Osteocyte (in vitro differentiated cells): ENCODE measurements around the gene TTC19. TPM values are rescaled to one million over a fixed set of nuclear protein-coding genes. Genes with fewer than 3 reads are reported as not detected.

Experiments
- DNase-seq: peaks from one replicate; pipeline ENCODE4 v3.0.0; 2021; ENCODE audit warnings: mixed read lengths; ENCODE audit not compliant: unreplicated experiment; ENCODE audit errors: extremely low spot score
- H3K27ac Mint-ChIP-seq: one replicate; pipeline ENCODE4 v1.8.0; 2021; ENCODE audit warnings: mild to moderate bottlenecking, mixed read lengths; ENCODE audit not compliant: unreplicated experiment
- H3K27me3 Mint-ChIP-seq: one replicate; pipeline ENCODE4 v1.8.0; 2021; ENCODE audit warnings: mixed read lengths; ENCODE audit not compliant: unreplicated experiment
- H3K36me3 Mint-ChIP-seq: one replicate; pipeline ENCODE4 v1.8.0; 2021; ENCODE audit warnings: mixed read lengths; ENCODE audit not compliant: unreplicated experiment
- H3K4me1 Mint-ChIP-seq: one replicate; pipeline ENCODE4 v1.8.0; 2021; ENCODE audit warnings: mixed read lengths; ENCODE audit not compliant: unreplicated experiment
- H3K4me3 Mint-ChIP-seq: one replicate; pipeline ENCODE4 v1.8.0; 2021; ENCODE audit warnings: mild to moderate bottlenecking, moderate library complexity, mixed read lengths; ENCODE audit not compliant: unreplicated experiment
- H3K9me3 Mint-ChIP-seq: one replicate; pipeline ENCODE4 v1.8.0; 2021; ENCODE audit warnings: mixed read lengths; ENCODE audit not compliant: unreplicated experiment
- total RNA-seq: library from RNA; stranded (reverse); gene quantifications from 2 replicates; pipeline ENCODE4 v1.2.1, GENCODE V29; 2021
- TF ChIP-seq, protein P1 (sequence below): fragments of 200-600 bp; sonication (generic); IDR thresholded peaks from 2 replicates; pipeline ENCODE4 v1.5.0; 2021; ENCODE audit warnings: antibody characterized with exemption, mild to moderate bottlenecking, moderate library complexity

TTC19 gene
- total RNA-seq, 1 donor from 2014 or later: 34.4 TPM

DNA sequence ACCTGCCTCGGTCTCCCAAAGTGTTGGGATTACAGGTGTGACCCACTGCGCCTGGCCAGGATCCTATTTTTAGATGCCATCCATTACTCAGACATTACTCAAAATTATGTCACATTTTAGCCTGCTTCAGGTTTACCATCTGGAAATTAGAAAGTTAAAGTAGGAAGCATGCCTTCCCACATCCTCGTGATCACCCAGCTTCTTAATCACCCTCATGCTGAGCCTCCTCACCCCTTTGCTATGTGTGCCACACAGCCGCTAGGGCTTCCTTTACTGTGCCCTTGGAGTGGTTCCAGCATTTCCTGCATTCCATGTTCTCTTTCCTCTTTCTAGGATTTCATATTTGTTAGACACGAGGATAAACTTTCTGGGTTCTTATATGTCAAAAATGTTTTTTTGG, 45.4 kb upstream of the TTC19 start:
- no peak for DNase-seq
- H3K27me3 Mint-ChIP-seq: no peaks in the 10 kb centered on the region
- H3K27ac Mint-ChIP-seq: peak overlapping the region; percentile 82
- H3K4me3 Mint-ChIP-seq: no peak overlapping the region
- TF ChIP-seq, protein P1, sequence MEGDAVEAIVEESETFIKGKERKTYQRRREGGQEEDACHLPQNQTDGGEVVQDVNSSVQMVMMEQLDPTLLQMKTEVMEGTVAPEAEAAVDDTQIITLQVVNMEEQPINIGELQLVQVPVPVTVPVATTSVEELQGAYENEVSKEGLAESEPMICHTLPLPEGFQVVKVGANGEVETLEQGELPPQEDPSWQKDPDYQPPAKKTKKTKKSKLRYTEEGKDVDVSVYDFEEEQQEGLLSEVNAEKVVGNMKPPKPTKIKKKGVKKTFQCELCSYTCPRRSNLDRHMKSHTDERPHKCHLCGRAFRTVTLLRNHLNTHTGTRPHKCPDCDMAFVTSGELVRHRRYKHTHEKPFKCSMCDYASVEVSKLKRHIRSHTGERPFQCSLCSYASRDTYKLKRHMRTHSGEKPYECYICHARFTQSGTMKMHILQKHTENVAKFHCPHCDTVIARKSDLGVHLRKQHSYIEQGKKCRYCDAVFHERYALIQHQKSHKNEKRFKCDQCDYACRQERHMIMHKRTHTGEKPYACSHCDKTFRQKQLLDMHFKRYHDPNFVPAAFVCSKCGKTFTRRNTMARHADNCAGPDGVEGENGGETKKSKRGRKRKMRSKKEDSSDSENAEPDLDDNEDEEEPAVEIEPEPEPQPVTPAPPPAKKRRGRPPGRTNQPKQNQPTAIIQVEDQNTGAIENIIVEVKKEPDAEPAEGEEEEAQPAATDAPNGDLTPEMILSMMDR: peak; percentile 18
- H3K36me3 Mint-ChIP-seq: peaks cover 8% of the 10 kb centered on the region
- H3K9me3 Mint-ChIP-seq: no peaks in the 10 kb centered on the region
- peaks cover 53% of the 10 kb centered on the region for H3K4me1 Mint-ChIP-seq

DNA sequence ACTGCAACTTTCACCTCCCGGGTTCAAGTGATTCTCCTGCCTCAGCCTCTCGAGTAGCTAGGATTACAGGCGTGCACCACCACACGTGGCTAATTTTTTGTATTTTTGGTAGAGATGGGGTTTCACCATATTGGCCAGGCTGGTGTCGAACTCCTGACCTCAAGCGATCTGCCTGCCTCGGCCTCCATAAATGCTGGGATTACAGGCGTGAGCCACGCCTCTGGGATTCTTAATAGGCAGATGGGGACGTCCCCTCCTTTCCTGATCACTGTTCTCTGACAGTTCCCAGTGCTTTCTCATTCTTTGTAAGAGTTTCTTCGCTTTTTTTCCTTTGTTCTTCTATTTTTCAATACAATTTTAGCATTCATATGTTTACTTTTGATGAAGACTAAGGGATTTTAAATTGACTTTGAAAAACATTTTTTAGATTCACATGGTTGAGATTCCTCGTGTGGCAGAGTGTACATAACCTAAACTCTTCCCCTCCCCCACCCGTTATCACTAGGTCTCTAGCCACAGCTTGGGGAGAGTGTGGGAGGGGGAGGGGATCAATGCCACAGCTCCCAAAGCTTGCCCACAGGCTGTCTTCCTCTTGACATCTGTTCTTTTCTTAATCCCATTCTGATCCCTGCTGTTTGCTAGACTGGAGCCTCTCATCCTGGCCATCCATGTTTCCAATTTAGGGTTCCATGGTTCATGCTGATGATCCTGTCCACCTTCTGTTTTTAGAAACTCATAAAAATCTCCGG, 43.7 kb upstream of the TTC19 start:
- peaks cover 2% of the 10 kb centered on the region for H3K36me3 Mint-ChIP-seq
- no peak overlapping the region for H3K27ac Mint-ChIP-seq
- peaks cover 57% of the 10 kb centered on the region for H3K4me1 Mint-ChIP-seq
- DNase-seq: no peak
- no peak overlapping the region for H3K4me3 Mint-ChIP-seq
- no peaks in the 10 kb centered on the region for H3K27me3 Mint-ChIP-seq
- TF ChIP-seq, protein P1: no peak
- no peaks in the 10 kb centered on the region for H3K9me3 Mint-ChIP-seq

DNA sequence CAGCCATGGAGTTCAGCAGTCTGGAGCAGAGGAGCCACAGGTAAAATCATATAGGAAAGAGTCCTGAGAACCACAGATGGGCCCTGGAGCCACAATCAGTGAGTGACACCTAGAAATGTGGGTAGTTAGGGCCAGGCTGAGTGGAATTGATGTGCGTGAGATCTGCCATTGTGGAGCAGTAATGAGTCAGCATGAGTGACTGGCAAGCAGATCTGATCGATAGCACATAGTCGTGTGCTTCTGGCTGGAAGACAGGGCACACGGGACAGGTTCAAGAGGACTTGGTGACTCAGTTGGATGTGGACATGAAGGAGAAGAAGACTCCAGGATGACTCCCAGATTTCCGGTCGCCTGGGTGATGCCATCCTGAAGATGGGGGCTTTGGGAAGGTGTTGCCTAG, 42.4 kb upstream of the TTC19 start:
- Mint-ChIP-seq H3K36me3 (peaks cover 2% of the 10 kb centered on the region), H3K9me3 (no peaks in the 10 kb centered on the region), H3K4me1 (peaks cover 64% of the 10 kb centered on the region), H3K27ac (no peak overlapping the region), H3K4me3 (no peak overlapping the region), H3K27me3 (no peaks in the 10 kb centered on the region)
- no peak for DNase-seq
- TF ChIP-seq, protein P1: no peak

DNA sequence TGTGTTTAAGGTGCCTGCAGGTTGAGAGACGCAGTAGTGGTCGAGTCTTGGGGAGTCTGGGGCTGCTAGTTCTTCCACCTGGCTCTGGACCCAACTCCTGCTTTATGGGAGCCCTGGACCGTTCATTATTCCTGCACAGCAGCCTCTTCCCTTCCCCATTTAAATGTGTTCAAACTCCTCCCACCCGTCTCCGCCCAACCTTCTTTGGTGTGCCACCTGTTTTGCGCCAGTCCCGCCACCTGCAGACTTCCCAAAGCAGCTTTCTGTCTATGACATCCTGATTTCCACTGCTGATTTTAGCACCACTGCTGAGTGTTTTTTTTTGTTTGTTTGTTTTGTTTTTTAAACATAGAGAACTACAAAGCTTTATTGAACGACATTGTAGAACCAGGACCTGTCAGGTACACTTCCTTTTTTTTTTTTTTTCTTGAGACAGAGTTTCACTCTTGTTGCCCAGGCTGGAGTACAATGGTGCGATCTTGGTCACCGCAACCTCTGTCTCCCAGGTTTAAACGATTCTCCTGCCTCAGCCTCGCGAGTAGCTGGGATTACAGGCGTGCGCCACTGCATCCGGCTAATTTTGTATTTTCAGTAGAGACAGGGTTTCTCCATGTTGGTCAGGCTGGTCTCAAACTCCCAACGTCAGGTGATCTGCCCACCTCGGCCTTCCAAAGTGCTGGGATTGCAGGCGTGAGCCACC, 41.9 kb upstream of the TTC19 start:
- no peaks in the 10 kb centered on the region for H3K27me3 Mint-ChIP-seq
- peaks cover 2% of the 10 kb centered on the region for H3K36me3 Mint-ChIP-seq
- no peak overlapping the region for H3K27ac Mint-ChIP-seq
- peaks cover 62% of the 10 kb centered on the region for H3K4me1 Mint-ChIP-seq
- H3K4me3 Mint-ChIP-seq: no peak overlapping the region
- TF ChIP-seq, protein P1: no peak
- H3K9me3 Mint-ChIP-seq: no peaks in the 10 kb centered on the region
- no peak for DNase-seq

DNA sequence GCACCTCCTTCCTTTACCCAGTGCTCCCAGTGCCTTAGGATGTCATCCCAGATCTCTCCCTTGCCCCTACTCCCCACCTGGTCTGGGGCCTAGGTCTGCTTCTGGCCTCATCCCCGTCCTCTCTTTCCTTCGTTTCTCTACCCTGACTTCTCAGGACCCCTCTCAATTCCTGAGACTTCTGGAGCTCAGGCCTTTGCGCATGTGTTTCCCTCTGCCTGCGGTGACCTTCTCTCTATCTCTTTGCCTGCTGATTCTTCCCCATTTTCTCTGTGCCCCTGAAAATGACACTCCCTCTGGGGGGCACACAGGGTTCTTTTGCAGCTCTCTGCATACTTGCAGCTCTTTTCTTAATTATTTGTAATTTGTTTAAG, 41.2 kb upstream of the TTC19 start:
- Mint-ChIP-seq H3K4me3 (no peak overlapping the region), H3K9me3 (no peaks in the 10 kb centered on the region), H3K27ac (peak overlapping the region; percentile 73), H3K4me1 (peaks cover 55% of the 10 kb centered on the region), H3K27me3 (no peaks in the 10 kb centered on the region), H3K36me3 (peaks cover 2% of the 10 kb centered on the region)
- TF ChIP-seq, protein P1: no peak
- DNase-seq: no peak
